K562 (cell line): ENCODE measurements around the gene C3orf70. TPM values are rescaled to one million over a fixed set of nuclear protein-coding genes. Genes with fewer than 3 reads are reported as not detected.
A peak's percentile ranks its signal among the peaks of the same experiment; 100 is the strongest.

Experiments used
- ATAC-seq: fragments of 200-7000 bp; cut with Tn5 transposase; 3 replicates; pipeline ENCODE4 v1.9.1; 2020; ENCODE audit warnings: moderate library complexity
- BruUV-seq: library from RNA; stranded (reverse); fragments of 400-500 nt; replicated peaks from 2 replicates; lab custom pipeline; 2021; lab: Mats Ljungman, UMichigan
- CTCF ChIA-PET: fragments of 300-600 bp; formaldehyde crosslinking; extraction: SDS; loops from one replicate; lab custom pipeline; 2021; ENCODE audit warnings: low intra/inter-chr PET ratio; lab: Yijun Ruan, JAX
- POLR2A ChIA-PET: fragments of 300-600, 350-650 bp; sonication (Branson Sonifier 250); formaldehyde crosslinking; extraction: SDS; loops from one replicate; lab custom pipeline; 2021; ENCODE audit warnings: antibody characterized with exemption, inconsistent platforms; lab: Yijun Ruan, JAX
- DNase-seq, 4 experiments: peaks; one replicate each; pipeline versions ENCODE4 v3.0.0 to v3.0.0-alpha.2; 2011 to 2018; ENCODE audit warnings: low spot score in 3 of 4, mixed read lengths in 3 of 4; ENCODE audit errors: extremely low read depth in 1 of 4
- FAIRE-seq: peaks from 2 replicates; lab custom pipeline; 2011; peaks lifted over from hg19 to GRCh38; lab: Jason Lieb, UNC
- H2AFZ ChIP-seq: 2 replicates; pipeline ENCODE4 v1.6.0; 2011; ENCODE audit warnings: low read depth, low read length, control low read depth, inconsistent platforms
- H3K27ac ChIP-seq: fragments of 200-600 bp; 3 replicates; pipeline ENCODE4 v1.8.0; 2011; ENCODE audit warnings: low read depth, mild to moderate bottlenecking, control low read depth, inconsistent platforms, low read length, moderate library complexity, mixed read lengths; ENCODE audit errors: extremely low read depth
- H3K27me3 ChIP-seq, 2 experiments: fragments of 300-600 bp in 1 of 2; 2 replicates in 1 of 2; 3 replicates in 1 of 2; pipeline versions ENCODE4 v1.6.0 to v1.8.0; 2011; ENCODE audit warnings: inconsistent platforms in 2 of 2, low read length in 2 of 2, mild to moderate bottlenecking in 1 of 2, mixed read lengths in 1 of 2, moderate library complexity in 1 of 2; ENCODE audit not compliant: control insufficient read depth in 2 of 2, insufficient read depth in 2 of 2
- H3K36me3 ChIP-seq: fragments of 300-600 bp; 3 replicates; pipeline ENCODE4 v1.8.0; 2011; ENCODE audit warnings: mild to moderate bottlenecking, low read length, inconsistent platforms; ENCODE audit not compliant: control insufficient read depth, insufficient read depth
- H3K4me1 ChIP-seq, 2 experiments: fragments of 200-600 bp in 1 of 2; replicated peaks in 1 of 2; 2 replicates in 1 of 2; 3 replicates in 1 of 2; pipeline versions ENCODE4 v1.5.1 to v1.8.0; 2011; ENCODE audit warnings: inconsistent platforms in 2 of 2, low read length in 2 of 2, mild to moderate bottlenecking in 1 of 2, mixed read lengths in 1 of 2, moderate library complexity in 1 of 2; ENCODE audit not compliant: control insufficient read depth in 2 of 2, insufficient read depth in 2 of 2
- H3K4me2 ChIP-seq: 2 replicates; pipeline ENCODE4 v1.6.1; 2011; ENCODE audit warnings: low read length, control low read depth, inconsistent platforms, mixed read lengths; ENCODE audit not compliant: insufficient read depth
- H3K4me3 ChIP-seq: fragments of 200-600 bp; sonication (generic), shearing (Covaris generic); 2 replicates; pipeline ENCODE4 v1.5.1; 2016; ENCODE audit warnings: control low read depth, inconsistent platforms
- H3K79me2 ChIP-seq: fragments of 200-600 bp; 3 replicates; pipeline ENCODE4 v1.8.0; 2011; ENCODE audit warnings: low read length, inconsistent platforms; ENCODE audit not compliant: control insufficient read depth, insufficient read depth
- H3K9ac ChIP-seq, 2 experiments: 2 replicates each; pipeline versions ENCODE4 v1.6.0 to v1.6.1; 2011; ENCODE audit warnings: low read depth in 2 of 2, low read length in 2 of 2, control low read depth in 1 of 2, inconsistent platforms in 1 of 2, mild to moderate bottlenecking in 1 of 2, mixed read lengths in 1 of 2; ENCODE audit not compliant: insufficient read depth in 1 of 2
- H3K9me1 ChIP-seq: one replicate; pipeline ENCODE4 v1.6.0; 2011; ENCODE audit warnings: inconsistent platforms, mild to moderate bottlenecking, low read length, moderate library complexity; ENCODE audit not compliant: control insufficient read depth, insufficient read depth
- H3K9me3 ChIP-seq: replicated peaks from 2 replicates; pipeline ENCODE4 v1.5.1; 2011; ENCODE audit warnings: low read depth, low read length, inconsistent platforms; ENCODE audit not compliant: control insufficient read depth, insufficient read depth
- H4K20me1 ChIP-seq: replicated peaks from 2 replicates; pipeline ENCODE4 v1.6.1; 2011; ENCODE audit warnings: low read length, inconsistent platforms, mixed read lengths; ENCODE audit not compliant: control insufficient read depth, insufficient read depth
- CEBPG ChIP-seq, 3 experiments: fragments of 200-800 bp in 1 of 3; sonication (Bioruptor generic) in 1 of 3; sonication (generic) in 1 of 3; formaldehyde crosslinking in 1 of 3; IDR thresholded peaks in 2 of 3; conservative IDR thresholded peaks in 1 of 3; 2 replicates each; pipeline versions ENCODE4 v1.6.1 to v1.8.0; 2016 to 2022; ENCODE audit warnings: missing compliant biosample characterization in 2 of 3, missing genetic modification characterization in 2 of 3, mild to moderate bottlenecking in 1 of 3, missing genetic modification reagents in 1 of 3
- CHD4 ChIP-seq: fragments of 200-600 bp; sonication (generic); IDR thresholded peaks from 3 replicates; pipeline ENCODE4 v1.6.1; 2012; ENCODE audit warnings: low read depth, mild to moderate bottlenecking, mixed read lengths, low read length, inconsistent platforms; ENCODE audit not compliant: insufficient read depth, insufficient replicate concordance, poor library complexity, severe bottlenecking
- NBN ChIP-seq: fragments of 450-650 bp; IDR thresholded peaks from 2 replicates; pipeline ENCODE4 v1.6.1; 2016; ENCODE audit warnings: low read depth, mild to moderate bottlenecking
- RBBP5 ChIP-seq: fragments of 200-600 bp; sonication (generic); IDR thresholded peaks from 2 replicates; pipeline ENCODE4 v1.6.1; 2012; ENCODE audit warnings: borderline replicate concordance, mild to moderate bottlenecking, low read length, control low read depth, inconsistent platforms; ENCODE audit not compliant: insufficient read depth, poor library complexity, severe bottlenecking
- TCFL5 ChIP-seq: fragments of 250-450 bp; sonication (Bioruptor Pico); conservative IDR thresholded peaks from 2 replicates; pipeline ENCODE4 v1.6.1; 2021; ENCODE audit warnings: mild to moderate bottlenecking, moderate library complexity, matching md5 sums
- WGBS: fragments of 100-300 bp; shearing (Covaris generic); methylation state at CpG from one replicate; pipeline ENCODE4 v1.1.6; 2016; ENCODE audit warnings: low coverage, mixed read lengths; ENCODE audit not compliant: insufficient coverage; ENCODE audit errors: missing lambda C conversion rate; 5-methylcytosine and 5-hydroxymethylcytosine counted together
- in situ Hi-C: fragments of 300-500 bp; cut with MboI; formaldehyde crosslinking; loops from 4 replicates; pipeline ENCODE4 v1.15.0; 2018; ENCODE audit warnings: inconsistent platforms, mixed read lengths
- intact Hi-C: fragments of 100-400 bp; cut with micrococcal nuclease; formaldehyde crosslinking; loops from 2 replicates; pipeline ENCODE4 v1.14.2; 2022
- polyA plus RNA-seq, 8 experiments: library from polyadenylated mRNA; depleted of rRNA in 4 of 8; stranded (reverse) in 5 of 8; unstranded in 3 of 8; fragments of >200 nt; fragmentation: Nextera tagmentation in 2 of 8; fragmentation: Illumina TruSeq in 1 of 8; extraction: Ambion mirVana in 2 of 8; extraction: Trizol in 1 of 8; gene quantifications; 2 replicates each; pipeline versions ENCODE4 v1.2.1 to v1.2.3, GENCODE V29; 2011 to 2014; ENCODE audit warnings: inconsistent platforms in 1 of 8, missing spikeins in 1 of 8
- total RNA-seq, 7 experiments: library from RNA; depleted of rRNA in 6 of 7; stranded (reverse); fragments of >200 nt in 6 of 7; fragmentation: Illumina TruSeq in 2 of 7; extraction: Trizol in 2 of 7; gene quantifications; 2 replicates each; pipeline versions ENCODE4 v1.2.1 to v1.2.3, GENCODE V29; 2011 to 2021; ENCODE audit warnings: low replicate concordance in 1 of 7
- TF ChIP-seq, protein P1 (sequence below), 2 experiments: fragments of 450-650 bp in 1 of 2; sonication (generic) in 1 of 2; formaldehyde crosslinking in 1 of 2; IDR thresholded peaks; 2 replicates each; pipeline versions ENCODE4 v1.7.1 to v1.9.0; 2016 to 2022; ENCODE audit warnings: inconsistent platforms in 1 of 2, mild to moderate bottlenecking in 1 of 2, missing genetic modification reagents in 1 of 2
- TF ChIP-seq, protein P2 (sequence below): fragments of 450-650 bp; IDR thresholded peaks from 2 replicates; pipeline ENCODE4 v1.6.1; 2016; ENCODE audit warnings: borderline replicate concordance
- TF ChIP-seq, protein P3 (sequence below): sonication (generic); formaldehyde crosslinking; IDR thresholded peaks from 2 replicates; pipeline ENCODE4 v1.9.0; 2022; ENCODE audit warnings: mild to moderate bottlenecking, missing genetic modification reagents

C3orf70 gene
- total and polyA plus RNA-seq, 9 of the 15 experiments (the other 6 are each of a cell fraction or from before 2014, with no cell fraction given): 0.01 to 0.04 (median 0.03) TPM; not detected in 6

DNA sequence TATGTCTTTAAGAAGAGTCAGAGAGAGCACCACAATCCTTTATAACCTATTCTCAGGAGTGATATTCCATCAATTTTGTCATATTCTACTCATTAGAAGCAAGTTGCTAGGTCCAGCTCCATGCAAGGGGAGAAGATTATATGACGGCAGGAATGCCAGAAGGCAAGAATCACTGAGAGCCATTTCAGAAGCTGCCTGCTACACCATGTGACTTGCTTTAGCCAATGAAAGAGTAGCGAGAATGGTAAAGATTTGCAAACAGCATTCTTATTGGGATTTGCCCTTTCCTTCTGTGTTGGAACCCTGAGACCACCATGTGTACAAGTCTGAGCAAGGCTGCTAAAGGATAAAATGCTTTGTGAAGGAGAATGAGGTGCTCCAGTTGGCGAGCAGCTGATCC, 4.5 kb upstream of the C3orf70 start:
- H3K9me1 ChIP-seq: no peaks in the 10 kb centered on the region
- no peak overlapping the region for H3K4me2 ChIP-seq
- in situ Hi-C loops: no loop called here
- BruUV-seq: no TSS peak
- H3K4me3 ChIP-seq: no peak overlapping the region
- ATAC-seq: no peak
- ChIA-PET CTCF (no interaction called here), POLR2A (interaction anchor here (0.6 to 2.5 kb wide), 6 partner anchors 8 to 831 kb away, joined by 3 to 6 read pairs (median 3); no protein-coding TSS in a partner anchor)
- intact Hi-C loops: no loop called here
- no peaks in the 10 kb centered on the region for H3K79me2 ChIP-seq
- DNase-seq: no peak
- no peaks in the 10 kb centered on the region for H3K36me3 ChIP-seq
- 3% methylated on average over 3 of the region's 3 CpGs for WGBS
- H3K9me3 ChIP-seq: no peaks in the 10 kb centered on the region
- no peak overlapping the region for H3K9ac ChIP-seq
- H3K4me1 ChIP-seq: peaks cover 0 to 11% of the 10 kb centered on the region in 2 experiments; a peak in 3 of 5 replicates
- H2AFZ ChIP-seq: 0 out of 2 replicates have a peak overlapping the region, but pooled peaks have one; percentile 43
- H3K27ac ChIP-seq: no peak overlapping the region
- no peaks in the 10 kb centered on the region for H4K20me1 ChIP-seq
- no peak for FAIRE-seq
- H3K27me3 ChIP-seq: peaks cover 26 to 49% of the 10 kb centered on the region in 2 experiments; a peak in 4 of 5 replicates
- TF ChIP-seq, protein P1, sequence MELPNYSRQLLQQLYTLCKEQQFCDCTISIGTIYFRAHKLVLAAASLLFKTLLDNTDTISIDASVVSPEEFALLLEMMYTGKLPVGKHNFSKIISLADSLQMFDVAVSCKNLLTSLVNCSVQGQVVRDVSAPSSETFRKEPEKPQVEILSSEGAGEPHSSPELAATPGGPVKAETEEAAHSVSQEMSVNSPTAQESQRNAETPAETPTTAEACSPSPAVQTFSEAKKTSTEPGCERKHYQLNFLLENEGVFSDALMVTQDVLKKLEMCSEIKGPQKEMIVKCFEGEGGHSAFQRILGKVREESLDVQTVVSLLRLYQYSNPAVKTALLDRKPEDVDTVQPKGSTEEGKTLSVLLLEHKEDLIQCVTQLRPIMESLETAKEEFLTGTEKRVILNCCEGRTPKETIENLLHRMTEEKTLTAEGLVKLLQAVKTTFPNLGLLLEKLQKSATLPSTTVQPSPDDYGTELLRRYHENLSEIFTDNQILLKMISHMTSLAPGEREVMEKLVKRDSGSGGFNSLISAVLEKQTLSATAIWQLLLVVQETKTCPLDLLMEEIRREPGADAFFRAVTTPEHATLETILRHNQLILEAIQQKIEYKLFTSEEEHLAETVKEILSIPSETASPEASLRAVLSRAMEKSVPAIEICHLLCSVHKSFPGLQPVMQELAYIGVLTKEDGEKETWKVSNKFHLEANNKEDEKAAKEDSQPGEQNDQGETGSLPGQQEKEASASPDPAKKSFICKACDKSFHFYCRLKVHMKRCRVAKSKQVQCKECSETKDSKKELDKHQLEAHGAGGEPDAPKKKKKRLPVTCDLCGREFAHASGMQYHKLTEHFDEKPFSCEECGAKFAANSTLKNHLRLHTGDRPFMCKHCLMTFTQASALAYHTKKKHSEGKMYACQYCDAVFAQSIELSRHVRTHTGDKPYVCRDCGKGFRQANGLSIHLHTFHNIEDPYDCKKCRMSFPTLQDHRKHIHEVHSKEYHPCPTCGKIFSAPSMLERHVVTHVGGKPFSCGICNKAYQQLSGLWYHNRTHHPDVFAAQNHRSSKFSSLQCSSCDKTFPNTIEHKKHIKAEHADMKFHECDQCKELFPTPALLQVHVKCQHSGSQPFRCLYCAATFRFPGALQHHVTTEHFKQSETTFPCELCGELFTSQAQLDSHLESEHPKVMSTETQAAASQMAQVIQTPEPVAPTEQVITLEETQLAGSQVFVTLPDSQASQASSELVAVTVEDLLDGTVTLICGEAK (IDR thresholded peaks at IDR 0.05): no peak
- TF ChIP-seq, protein P1 (CRISPR knock-in tag; IDR thresholded peaks at IDR 0.05): no peak
- TF ChIP-seq, protein P2, sequence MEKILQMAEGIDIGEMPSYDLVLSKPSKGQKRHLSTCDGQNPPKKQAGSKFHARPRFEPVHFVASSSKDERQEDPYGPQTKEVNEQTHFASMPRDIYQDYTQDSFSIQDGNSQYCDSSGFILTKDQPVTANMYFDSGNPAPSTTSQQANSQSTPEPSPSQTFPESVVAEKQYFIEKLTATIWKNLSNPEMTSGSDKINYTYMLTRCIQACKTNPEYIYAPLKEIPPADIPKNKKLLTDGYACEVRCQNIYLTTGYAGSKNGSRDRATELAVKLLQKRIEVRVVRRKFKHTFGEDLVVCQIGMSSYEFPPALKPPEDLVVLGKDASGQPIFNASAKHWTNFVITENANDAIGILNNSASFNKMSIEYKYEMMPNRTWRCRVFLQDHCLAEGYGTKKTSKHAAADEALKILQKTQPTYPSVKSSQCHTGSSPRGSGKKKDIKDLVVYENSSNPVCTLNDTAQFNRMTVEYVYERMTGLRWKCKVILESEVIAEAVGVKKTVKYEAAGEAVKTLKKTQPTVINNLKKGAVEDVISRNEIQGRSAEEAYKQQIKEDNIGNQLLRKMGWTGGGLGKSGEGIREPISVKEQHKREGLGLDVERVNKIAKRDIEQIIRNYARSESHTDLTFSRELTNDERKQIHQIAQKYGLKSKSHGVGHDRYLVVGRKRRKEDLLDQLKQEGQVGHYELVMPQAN: no peak
- TF ChIP-seq, protein P3, sequence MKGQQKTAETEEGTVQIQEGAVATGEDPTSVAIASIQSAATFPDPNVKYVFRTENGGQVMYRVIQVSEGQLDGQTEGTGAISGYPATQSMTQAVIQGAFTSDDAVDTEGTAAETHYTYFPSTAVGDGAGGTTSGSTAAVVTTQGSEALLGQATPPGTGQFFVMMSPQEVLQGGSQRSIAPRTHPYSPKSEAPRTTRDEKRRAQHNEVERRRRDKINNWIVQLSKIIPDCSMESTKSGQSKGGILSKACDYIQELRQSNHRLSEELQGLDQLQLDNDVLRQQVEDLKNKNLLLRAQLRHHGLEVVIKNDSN (CRISPR knock-in tag): peak; percentile 73
- no peak for TF ChIP-seq CEBPG (CRISPR knock-in tag; IDR thresholded peaks at IDR 0.05)
- no peak for TF ChIP-seq CEBPG (tag; conservative IDR thresholded peaks at IDR 0.05 in 1 of 2, IDR thresholded peaks at IDR 0.05 in 1 of 2)
- TF ChIP-seq CHD4: no peak
- no peak for TF ChIP-seq TCFL5 (CRISPR knock-in tag)
- no peak for TF ChIP-seq RBBP5
- no peak for TF ChIP-seq NBN
